ENCODE results near the gene PDE1C. TPM values are rescaled to one million over a fixed set of nuclear protein-coding genes. Genes with fewer than 3 reads are reported as not detected.

PDE1C gene
- total RNA-seq, 2 donors from 2014 or later: 47.8 to 51.3 TPM

DNA sequence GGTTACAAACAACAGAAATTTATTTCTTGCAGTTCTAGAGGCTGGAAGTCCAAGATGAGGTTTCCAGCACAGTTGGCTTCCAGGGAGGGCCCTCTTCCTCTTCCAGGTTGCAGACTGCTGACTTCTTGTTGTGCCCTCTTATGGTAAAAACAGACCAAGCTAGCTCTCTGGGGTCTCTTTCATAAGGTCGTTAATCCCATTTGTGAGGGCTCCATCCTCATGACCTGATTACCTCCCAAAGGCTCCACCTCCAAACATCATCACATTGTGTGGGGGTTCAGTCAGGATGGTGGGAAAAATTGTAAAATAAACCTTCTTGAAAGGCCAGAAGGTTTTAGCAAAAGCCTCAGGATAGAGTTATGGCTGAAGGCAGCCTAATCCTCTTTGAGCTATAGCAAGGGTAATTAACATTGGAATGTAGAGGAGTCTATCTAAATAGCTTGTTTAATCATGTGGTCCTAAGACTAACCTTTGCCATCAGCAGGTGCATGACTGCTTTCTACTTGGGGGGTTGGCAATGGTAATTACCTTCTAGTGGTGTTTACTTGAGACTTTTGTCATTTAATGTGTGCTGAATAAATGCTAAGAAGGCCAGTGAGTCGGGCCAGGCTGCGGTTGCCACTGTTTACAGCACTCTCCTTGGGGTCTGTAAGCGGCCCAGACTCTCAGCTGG, 302.4 kb downstream of the PDE1C start:
- no peak for DNase-seq (ENCODE audit: low spot score)
- intact Hi-C loops (cut with DNase I): no loop called here

DNA sequence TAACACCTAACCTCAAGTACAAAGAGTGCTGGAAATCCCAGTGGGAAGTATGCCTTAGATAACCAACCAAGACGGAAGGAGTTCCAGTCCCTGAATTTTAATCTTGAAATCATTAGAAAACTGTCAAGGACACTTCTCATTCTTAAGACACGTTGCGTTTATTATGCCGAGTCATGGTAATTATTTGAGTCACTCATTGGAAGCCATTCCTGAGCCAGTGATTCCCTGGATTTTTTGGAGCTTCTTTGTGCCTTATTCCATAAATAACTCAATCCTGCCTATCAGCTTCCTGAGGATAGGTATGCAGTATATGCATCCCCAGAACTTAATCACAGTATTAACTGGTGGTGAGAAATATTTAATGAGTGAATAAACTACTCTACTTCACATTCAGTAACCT, 305.7 kb downstream of the PDE1C start:
- no peak for DNase-seq (ENCODE audit: low spot score)
- intact Hi-C loops (cut with DNase I): no loop called here

DNA sequence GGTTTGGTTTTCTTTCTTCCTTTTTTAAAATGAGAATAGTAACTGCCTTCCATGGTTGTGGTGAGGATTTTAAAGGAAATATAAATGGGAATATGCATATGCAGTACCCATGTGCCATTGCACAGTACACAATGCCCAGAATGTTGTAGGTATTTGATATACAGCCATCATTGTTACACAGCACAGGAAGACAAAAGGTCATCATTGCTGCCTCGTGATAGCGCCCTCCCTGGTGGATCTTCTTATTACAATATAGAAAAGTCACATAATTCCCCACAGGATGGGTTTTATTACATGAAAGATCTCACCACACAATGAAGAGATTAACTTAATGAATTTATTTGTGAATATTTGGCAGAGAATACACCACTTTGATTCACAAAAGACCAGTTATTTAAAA, 306.7 kb downstream of the PDE1C start:
- DNase-seq (ENCODE audit: low spot score): no peak
- intact Hi-C loops (cut with DNase I): no loop called here

DNA sequence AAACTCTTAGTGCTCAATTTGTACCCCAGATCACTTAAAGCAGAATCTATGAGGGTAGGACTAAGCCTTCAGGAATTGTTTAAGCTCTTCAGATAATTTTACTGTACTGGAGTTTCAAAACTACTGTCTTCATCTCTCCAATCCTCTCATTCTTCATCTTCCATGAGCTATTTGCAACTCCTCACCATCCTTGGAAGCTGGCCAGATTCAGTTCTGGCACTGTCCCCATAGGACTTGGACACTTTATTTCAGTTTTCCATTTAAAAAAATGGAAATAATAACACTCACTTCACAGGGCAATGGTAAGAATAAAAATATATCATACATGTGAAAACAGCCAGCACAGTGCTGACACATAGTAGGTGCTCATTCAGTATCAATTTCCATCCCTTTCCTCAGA, 308.6 kb downstream of the PDE1C start:
- intact Hi-C loops (cut with DNase I): no loop called here
- DNase-seq (ENCODE audit: low spot score): no peak

DNA sequence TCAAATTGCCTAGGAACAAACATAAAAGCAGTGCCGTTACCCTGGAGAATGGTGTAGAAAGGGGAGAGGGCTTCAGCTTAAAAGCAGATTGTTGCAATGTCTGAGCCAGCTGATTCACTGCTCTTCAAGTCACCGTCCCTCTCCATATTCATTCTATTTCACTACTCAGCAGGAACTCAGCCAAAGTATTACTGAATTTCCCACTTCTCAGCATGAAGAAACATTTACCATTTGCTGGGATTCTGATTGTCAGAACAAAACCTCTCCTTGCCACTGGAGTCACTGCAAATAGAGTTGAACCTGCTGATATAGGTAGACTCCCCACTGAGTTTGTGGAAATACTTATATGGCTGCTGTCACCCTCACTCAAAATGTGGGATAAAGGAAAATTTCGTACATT, 311.5 kb downstream of the PDE1C start:
- intact Hi-C loops (cut with DNase I): no loop called here
- no peak for DNase-seq (ENCODE audit: low spot score)

DNA sequence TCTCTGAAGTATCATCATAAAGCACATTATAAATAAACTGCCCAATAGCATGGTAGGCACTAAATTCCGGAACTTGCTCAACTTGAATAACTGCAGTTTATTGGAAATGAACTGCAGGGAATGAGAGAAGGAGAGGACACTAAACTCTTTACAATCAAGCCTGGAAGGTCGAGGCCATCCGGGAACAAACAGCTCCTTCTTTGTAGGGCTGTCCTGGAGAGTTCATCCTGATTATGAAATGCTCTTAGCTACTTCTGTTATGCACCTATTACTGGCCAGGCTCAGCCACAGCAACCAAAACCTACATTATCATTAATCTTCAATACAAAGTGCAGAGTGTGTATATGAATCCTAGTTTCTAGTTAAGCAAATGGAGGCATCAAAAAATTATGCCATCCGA, 318.5 kb downstream of the PDE1C start:
- intact Hi-C loops (cut with DNase I): no loop called here
- no peak for DNase-seq (ENCODE audit: low spot score)

DNA sequence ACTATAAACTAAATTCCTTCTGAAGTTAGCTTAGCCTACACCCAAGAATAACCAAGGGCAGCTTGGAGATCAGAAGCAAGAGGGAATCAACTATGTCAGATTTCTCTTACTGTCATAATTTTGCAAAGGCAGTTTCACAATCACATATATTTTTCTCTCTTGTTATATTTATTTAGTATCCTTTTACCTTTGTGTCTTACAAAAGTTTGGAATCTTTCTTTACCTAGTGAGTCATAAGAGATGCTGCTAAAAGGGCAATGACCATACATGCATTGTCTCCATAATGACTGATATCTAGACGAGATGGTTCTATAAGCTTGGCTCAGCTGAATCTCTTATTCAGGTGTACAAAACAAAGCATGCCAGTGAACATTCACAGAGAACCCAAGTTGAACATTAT, 322.1 kb downstream of the PDE1C start:
- intact Hi-C loops (cut with DNase I): loop anchor here in 1 of 2 donors (10.0 kb wide), 1 partner anchor 457 kb away; no protein-coding TSS in a partner anchor
- DNase-seq (ENCODE audit: low spot score): no peak

DNA sequence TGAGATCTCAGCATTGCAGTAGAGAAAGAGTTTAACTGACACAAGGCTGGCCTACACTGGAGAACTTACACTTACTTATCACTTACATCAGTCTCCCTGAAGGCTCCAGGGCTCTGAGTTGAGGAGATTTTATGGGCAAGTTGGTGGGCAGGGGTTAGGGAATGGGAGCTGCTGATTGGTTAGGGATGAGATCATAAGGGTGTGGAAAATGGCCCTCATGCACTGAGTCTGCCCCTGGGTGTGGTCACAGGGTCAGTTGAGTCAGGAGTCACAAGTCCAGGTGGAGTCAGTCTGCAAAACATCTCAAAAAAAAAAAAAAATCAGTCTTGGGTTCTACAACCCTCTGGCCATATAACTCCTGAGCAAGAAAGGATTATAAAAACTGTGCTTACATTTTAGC, 322.7 kb downstream of the PDE1C start:
- no peak for DNase-seq (ENCODE audit: low spot score)
- intact Hi-C loops (cut with DNase I): loop anchor here in 1 of 2 donors (10.0 kb wide), 1 partner anchor 457 kb away; no protein-coding TSS in a partner anchor

DNA sequence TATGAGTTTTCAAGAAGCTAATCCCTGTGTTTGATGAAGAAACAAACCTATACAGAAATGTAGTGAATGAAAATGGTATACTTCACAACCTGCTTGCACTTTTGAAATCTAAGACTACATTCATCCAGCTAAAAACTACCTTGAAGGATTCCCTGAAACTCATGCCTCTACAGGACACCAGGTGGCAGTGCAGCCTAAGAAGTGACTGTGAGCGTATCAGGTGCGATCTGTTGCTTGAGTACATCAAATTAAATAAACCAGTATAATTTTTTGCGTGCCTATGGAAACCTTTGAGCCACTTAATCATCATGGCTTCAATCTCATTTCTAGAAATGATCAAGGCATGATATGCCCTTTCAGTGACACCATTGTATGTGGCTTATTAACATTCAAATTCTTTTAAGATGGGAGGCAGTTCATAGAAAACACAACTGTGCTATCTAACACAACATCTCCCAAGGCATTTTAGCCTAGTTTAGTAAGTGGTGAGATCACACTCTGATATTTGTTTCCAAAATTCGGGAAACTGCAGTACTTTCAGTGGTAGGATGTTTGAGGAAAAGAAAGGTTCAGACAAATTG, 325.8 kb downstream of the PDE1C start:
- intact Hi-C loops (cut with DNase I): loop anchor here (5.0 to 10.0 kb wide), 2 partner anchors 460 to 463 kb away; no protein-coding TSS in a partner anchor
- DNase-seq (ENCODE audit: low spot score): peak; percentile 88

DNA sequence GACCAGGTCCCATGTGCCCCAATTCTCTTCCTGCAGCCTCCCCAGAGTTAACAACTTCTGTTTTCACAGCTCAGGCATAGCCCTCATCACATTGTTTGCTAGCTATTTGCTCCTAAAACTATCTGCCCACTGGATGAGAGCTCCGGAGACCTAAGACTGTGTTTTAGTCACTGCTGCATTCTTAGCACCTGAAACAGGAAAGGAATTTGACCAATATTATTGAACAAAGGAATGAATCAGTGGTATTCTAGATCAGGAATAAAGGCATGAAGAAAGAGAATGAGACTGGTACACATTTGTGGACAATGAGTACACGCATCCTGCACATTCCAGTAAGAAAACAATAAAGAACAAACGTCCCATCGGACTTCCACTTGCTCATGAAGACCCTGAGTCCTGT, 328.4 kb downstream of the PDE1C start:
- intact Hi-C loops (cut with DNase I): loop anchor here (5.0 to 10.0 kb wide), 2 partner anchors 463 to 465 kb away; no protein-coding TSS in a partner anchor
- DNase-seq (ENCODE audit: low spot score): no peak

DNA sequence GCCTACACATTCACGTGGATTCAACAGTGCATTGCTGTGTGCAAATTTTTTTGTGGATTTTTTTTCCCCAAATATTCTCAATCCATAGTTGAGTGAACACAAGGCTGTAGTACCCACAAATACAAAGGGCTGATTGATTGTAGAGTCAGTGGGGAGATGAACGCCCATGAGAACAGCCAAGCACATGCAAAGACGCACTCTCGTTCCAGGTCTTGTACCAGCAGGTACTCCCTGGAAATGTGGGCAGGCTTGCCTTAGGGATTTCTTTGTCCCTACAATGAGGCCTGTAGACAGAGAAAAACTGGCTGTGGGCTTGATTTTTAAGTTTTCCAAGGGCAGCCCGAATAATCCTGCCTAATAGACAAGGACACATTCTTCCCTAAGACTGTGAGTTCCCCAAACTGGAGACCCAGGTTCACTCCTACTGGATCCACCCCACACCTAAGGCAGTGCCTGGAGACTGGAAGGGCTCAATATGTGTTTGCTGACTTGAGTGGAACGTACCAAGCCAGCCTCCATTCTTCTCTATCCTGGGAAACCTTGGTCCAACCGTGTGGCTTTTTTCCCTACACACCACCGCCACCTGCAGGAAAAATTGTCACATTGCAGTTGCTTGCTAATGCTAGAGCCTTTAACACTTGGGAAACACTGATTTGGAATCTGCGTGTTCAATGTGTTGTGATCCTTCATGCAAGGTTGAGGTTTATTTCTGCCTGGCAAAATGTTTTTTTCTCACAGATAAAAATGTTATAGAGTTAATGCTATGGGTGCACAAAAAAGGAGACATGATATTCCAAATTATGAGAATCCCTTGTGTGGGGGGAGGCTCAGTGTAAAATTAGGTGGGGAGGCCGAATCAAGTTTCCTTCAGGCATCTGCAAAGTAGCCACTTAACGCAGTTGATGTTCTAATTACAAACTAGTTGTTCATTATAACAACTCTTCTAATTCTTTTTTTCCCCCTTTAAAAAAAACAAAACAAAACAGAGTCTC, 333.9 kb downstream of the PDE1C start:
- no peak for DNase-seq (ENCODE audit: low spot score)
- intact Hi-C loops (cut with DNase I): no loop called here

DNA sequence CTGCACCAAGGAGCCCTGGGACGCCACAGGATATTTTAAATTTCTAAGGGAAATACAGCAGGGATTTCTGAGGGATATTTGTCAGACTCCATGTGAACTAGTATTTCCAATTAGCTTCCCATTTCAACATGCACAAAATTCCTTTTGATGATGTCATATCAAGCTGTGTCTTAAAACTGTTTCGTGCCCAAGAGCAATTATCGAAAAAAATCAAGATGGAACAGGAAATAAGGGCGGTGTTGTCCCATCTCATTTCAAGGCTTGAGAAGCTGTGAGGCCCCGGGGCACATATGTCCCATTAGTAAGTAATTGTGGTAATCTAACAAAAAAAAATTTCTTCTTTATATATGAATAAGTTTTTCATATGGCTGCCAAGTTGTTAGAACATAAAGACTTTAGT, 335.8 kb downstream of the PDE1C start:
- intact Hi-C loops (cut with DNase I): no loop called here

DNA sequence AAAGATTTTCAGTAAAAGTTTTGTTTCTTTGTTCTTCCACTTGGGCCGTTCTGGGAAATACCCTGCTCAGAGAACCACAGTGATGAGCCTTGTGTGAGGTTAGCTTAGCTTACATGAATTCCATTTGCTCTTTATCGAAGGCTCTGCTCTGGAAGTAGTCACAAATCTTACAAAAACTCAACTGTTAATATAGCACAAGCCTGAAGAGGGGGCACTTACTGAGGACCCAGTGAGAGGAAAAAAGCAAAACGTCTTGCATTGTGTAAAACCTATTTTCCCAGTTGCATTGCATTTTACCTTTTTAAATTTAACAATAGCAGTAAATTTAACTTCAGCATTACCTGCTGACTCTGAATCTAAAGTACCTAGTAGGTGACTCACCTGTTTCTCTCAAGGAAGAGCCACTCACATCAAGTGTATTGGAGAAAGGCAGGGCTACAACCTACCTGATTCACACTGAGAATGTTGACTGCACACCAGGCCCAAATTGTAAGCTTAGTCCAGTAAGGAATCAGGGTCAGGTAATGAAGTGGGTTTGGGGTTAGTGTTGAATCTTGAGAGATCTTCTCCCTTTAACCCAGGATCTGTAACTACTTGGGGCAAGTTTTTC, 340.9 kb downstream of the PDE1C start:
- no peak for DNase-seq (ENCODE audit: low spot score)
- intact Hi-C loops (cut with DNase I): no loop called here

More for the DNA sequence above, 335.8 kb downstream of the PDE1C start:
- no peak for DNase-seq (ENCODE audit: low spot score)

DNA sequence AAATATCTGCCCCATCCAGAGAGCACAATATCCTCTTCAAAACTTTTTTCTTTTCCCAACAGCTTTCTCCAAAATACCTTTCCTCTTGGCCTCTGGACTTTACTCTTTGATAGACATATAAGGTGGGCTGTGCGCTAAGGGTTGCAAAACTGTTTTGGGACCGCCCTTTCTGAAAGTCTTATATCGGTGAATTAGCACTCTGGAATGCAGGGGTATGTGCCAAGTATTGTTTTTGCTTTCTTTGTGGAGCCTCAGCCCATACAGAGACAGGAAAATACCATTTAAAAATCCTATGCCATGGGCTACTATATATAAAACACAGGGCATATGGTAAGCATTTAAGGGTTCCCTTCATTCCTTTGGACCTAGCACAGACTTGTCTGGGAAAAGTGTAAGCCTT, 345.5 kb downstream of the PDE1C start:
- intact Hi-C loops (cut with DNase I): no loop called here
- DNase-seq (ENCODE audit: low spot score): no peak

DNA sequence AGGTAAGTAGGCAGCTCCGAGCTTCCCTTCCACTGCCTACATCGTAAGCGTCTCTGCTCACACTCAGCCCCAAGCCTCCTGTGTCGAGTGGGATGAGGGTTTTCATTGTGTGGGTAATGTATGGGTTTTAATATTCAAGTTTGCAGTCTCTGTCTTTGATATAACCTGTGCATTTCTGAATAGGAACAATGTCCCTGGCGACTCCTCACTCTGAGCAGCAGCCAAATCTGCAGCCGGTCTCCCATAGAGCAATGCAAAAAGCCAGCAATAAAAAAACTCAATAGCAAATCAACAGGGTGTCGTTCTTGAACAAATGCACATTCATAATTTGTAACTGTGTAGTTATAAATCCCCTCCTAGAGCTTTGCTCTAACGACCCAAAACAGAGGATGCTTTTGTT, 349.8 kb downstream of the PDE1C start:
- no peak for DNase-seq (ENCODE audit: low spot score)
- intact Hi-C loops (cut with DNase I): no loop called here

DNA sequence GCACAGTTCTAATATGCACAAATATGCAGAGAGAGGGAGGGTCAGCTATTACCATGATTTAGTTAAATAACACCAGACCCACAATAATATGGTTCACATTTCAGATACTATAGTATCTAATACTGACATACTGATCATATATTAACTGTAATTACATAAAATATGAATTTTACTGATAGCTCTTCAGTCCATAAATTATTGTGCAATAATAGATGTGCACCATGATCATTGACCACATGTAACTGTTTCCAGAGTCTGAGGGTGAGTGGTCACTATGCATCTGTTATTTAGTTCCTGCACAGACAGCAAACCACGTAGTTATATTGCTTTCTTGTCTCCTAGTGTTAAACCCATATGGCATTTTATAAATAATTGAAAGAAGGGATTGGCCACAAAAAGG, 353.9 kb downstream of the PDE1C start:
- no peak for DNase-seq (ENCODE audit: low spot score)
- intact Hi-C loops (cut with DNase I): no loop called here

DNA sequence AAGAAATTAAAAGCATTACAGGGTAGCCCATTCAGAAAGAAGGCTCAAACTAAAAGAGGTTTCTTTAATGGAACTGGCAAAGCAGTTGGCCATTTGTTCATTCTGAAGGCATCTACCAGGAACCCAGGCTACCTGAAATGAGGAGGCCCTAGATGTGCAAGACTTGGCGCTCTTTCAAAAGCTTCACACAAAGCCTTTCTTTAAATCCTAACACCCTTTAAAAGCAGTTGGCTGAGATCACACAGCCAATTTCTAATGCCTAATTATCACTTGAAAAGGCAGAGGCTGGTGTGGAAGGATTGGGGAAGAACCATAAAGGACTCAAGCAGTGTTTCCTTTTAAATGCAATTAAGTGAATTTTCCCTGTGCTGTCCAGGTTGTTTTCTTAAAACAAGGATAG, 360.0 kb downstream of the PDE1C start:
- intact Hi-C loops (cut with DNase I): no loop called here
- no peak for DNase-seq (ENCODE audit: low spot score)

DNA sequence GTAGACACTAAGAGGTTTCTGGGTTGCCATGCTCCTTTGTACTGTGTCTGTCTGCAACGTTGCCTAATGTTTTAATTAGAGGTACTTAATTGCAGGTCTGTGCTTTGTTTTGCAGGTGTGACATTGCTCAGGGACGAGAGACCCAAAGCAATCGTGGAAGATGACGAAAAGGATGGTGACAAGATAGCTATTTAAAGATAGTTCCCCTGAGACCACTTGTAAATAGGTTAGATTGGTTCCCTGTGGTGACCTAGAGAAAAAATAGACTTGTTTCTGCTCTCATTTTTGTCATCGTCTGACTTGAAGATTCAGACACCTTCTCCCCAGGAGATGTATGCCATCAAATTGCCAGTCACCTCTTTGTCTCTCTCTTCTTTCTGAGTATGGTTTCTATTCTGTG, 363.1 kb downstream of the PDE1C start:
- intact Hi-C loops (cut with DNase I): no loop called here
- DNase-seq (ENCODE audit: low spot score): no peak

DNA sequence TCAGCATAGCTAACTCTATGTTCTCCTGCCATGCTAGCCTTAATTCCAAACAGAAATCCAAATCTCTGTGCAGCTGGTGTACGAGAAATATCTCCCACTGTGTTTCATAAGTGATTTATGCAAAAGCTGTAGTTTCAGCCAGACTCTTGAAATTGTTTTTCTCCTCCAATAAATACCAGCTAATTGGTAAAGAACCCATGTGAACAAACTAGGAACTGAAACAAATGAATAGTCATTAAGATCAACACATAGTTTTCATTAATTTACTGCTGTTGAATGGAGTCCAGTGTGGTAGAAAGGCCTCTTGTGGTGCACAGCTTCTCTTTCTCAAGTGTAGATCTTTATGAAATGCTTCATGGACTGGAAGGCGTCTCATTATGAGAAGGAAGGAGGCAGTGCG, 364.8 kb downstream of the PDE1C start:
- intact Hi-C loops (cut with DNase I): no loop called here

DNA sequence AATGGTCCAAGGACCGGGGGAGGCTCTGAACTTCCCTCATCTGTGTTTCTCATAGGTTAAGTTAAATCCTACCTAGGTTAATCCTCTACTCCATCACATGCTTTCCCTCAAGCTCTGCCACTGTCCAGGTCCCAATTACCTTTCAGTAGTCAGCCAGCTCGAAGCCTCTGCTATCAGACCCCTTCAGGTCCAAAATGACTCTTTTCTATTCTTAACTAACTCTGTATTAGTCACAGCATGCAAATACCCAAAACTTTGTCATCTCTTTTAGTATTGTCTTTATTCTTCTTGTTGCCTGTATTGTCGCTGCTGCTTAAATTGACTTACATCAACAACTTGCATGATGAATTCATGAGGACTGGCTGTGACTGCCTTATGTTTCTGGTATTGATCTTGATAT, 367.9 kb downstream of the PDE1C start:
- DNase-seq (ENCODE audit: low spot score): no peak
- intact Hi-C loops (cut with DNase I): no loop called here

More for the DNA sequence above, 364.8 kb downstream of the PDE1C start:
- no peak for DNase-seq (ENCODE audit: low spot score)

All from posterior vena cava (tissue), 2 donors.